SK-N-MC (cell line): ENCODE results near the gene TBC1D24.
A peak's percentile ranks its signal among the peaks of the same experiment; 100 is the strongest.

ENCODE experiments used
- DNase-seq: peaks from one replicate; pipeline ENCODE4 v3.0.0-alpha.2; 2011; ENCODE audit warnings: low read depth, low spot score
- H3K27ac ChIP-seq: fragments of 200-600 bp; sonication (generic); 2 replicates; pipeline ENCODE4 v1.5.1; 2016; ENCODE audit warnings: mixed run types
- H3K36me3 ChIP-seq: fragments of 200-600 bp; sonication (generic); 2 replicates; pipeline ENCODE4 v1.6.1; 2017; ENCODE audit warnings: antibody characterized with exemption, low read length, mixed read lengths; ENCODE audit not compliant: insufficient read depth
- H3K4me3 ChIP-seq: fragments of 200-600 bp; sonication (generic); 2 replicates; pipeline ENCODE4 v1.5.1; 2016
- H3K9ac ChIP-seq: fragments of 200-600 bp; sonication (generic); 2 replicates; pipeline ENCODE4 v1.8.0; 2017; ENCODE audit warnings: mixed run types, mixed read lengths; ENCODE audit not compliant: insufficient read length
- H3K9me3 ChIP-seq: fragments of 200-600 bp; sonication (generic); 2 replicates; pipeline ENCODE4 v1.6.1; 2017; ENCODE audit warnings: low read depth, mild to moderate bottlenecking, antibody characterized with exemption, low read length, moderate library complexity, mixed read lengths
- EZH2 ChIP-seq: fragments of 200-600 bp; sonication (generic); IDR thresholded peaks from one replicate; pipeline ENCODE4 v1.6.1; 2017; ENCODE audit warnings: antibody characterized with exemption
- FOXP2 ChIP-seq: optimal IDR thresholded peaks from 2 replicates; pipeline ENCODE3; 2011; ENCODE audit warnings: mild to moderate bottlenecking, moderate library complexity; ENCODE audit not compliant: insufficient read depth; ENCODE audit errors: extremely low read length, control extremely low read depth
- POLR2AphosphoS5 ChIP-seq: IDR thresholded peaks from 2 replicates; pipeline ENCODE4 v1.6.1; 2012; ENCODE audit warnings: mild to moderate bottlenecking, low read depth, low read length, borderline replicate concordance

Gene TBC1D24

DNA sequence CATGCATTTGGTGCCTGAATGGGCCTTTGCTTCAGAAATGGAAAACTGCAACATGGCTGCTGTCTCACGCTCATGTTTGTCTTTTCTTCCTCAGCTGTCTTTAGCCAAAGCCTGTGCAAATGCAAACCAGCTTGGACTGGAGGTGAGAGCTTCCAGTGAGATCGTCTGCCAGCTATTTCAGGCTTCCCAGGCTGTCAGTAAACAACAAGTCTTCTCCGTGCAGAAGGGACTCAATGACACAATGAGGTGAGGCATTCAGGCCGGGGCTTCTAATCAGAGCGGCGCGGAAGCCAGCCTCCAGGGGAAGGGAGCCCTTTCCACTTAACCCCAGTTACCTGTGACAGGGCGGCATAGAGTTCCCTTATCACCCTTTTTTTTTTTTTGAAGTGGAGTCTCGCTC is 31.4 kb upstream of the TBC1D24 start:
- Histone ChIP-seq H3K9ac (no peak overlapping the region), H3K9me3 (no peaks in the 10 kb centered on the region), H3K4me3 (no peak overlapping the region), H3K36me3 (peaks cover 69% of the 10 kb centered on the region), H3K27ac (no peak overlapping the region)
- no peak for DNase-seq
- TF ChIP-seq POLR2AphosphoS5 (no peak), FOXP2 (no peak), EZH2 (no peak)

DNA sequence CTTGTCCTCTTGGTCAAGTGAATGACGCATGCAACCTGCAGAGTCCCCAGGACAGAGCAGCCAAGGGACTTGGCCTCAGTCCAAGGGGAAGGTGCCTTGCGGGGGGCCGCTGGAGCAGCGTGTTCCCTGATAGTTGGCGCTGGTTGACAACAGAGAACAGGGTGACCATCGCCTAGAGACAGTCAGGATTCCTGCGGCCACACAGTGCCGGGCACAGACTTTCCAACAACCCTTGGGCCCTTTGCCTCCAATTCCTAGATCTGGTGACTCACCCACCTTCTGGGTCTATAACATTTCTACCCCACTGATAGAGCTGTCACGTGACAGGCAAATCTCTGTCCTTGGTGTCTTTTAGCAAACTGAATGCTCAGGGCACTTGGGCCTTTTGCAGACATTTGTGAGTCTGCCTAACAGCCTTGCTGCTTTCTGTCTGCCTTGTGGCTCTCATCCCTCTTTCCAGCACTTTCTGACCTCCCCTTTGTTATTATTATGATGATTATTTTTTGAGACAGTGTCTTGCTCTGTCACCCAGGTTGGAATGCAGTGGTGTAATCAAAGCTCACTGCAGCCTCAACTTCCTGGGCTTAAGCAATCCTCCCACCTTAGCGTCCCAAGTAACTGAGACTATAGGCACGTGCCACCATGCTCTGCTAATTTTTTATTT is 26.9 kb upstream of the TBC1D24 start:
- no peak for TF ChIP-seq POLR2AphosphoS5
- no peak for TF ChIP-seq FOXP2
- TF ChIP-seq EZH2: no peak
- Histone ChIP-seq H3K27ac (no peak overlapping the region), H3K9ac (no peak overlapping the region), H3K36me3 (peaks cover 87% of the 10 kb centered on the region), H3K9me3 (no peaks in the 10 kb centered on the region), H3K4me3 (no peak overlapping the region)
- DNase-seq: no peak

DNA sequence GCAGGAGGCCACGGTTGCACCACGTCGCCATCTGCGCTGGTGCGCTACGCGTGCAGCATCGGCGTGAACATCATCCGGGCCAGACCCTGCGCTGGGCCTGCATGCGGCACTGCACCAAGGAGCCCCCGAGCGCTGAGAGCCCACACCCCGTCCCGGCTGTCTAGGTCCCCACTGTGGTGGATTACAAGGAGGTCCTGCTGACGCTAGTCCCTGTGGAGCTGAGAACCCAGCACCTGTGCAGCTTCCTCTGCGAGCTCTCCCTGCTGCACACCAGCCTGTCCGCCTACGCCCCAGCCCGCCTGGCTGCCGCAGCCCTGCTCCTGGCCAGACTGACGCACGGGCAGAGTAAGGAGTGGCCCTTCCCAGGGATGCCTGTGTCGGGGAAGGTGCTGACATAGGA is 25.8 kb upstream of the TBC1D24 start:
- Histone ChIP-seq H3K4me3 (no peak overlapping the region), H3K36me3 (peaks cover 91% of the 10 kb centered on the region), H3K9ac (no peak overlapping the region), H3K27ac (no peak overlapping the region), H3K9me3 (no peaks in the 10 kb centered on the region)
- no peak for DNase-seq
- TF ChIP-seq POLR2AphosphoS5: no peak

DNA sequence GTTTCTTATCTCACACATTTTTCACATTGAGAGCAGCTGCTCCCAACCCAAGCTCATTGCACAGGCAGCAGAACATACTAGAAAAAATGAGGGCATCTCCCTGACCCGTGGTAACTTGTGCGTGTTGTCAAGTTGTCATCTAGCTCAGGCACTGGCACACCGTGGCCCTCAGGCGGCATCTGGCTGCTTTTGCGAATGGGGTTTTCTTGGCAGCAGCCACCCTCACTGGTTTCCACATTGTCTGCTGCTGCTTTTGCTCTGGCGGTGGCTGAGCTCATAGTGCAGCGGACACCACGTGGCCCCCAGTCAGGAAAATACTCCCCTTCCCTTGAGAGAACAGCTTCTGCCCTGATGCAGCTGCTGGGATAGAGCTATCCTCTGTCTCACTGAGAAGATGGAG is 24.4 kb upstream of the TBC1D24 start:
- DNase-seq: no peak
- H3K27ac ChIP-seq: no peak overlapping the region
- TF ChIP-seq POLR2AphosphoS5 (no peak), EZH2 (no peak), FOXP2 (no peak)
- no peak overlapping the region for H3K9ac ChIP-seq
- H3K4me3 ChIP-seq: no peak overlapping the region
- no peaks in the 10 kb centered on the region for H3K9me3 ChIP-seq
- peaks cover 92% of the 10 kb centered on the region for H3K36me3 ChIP-seq

DNA sequence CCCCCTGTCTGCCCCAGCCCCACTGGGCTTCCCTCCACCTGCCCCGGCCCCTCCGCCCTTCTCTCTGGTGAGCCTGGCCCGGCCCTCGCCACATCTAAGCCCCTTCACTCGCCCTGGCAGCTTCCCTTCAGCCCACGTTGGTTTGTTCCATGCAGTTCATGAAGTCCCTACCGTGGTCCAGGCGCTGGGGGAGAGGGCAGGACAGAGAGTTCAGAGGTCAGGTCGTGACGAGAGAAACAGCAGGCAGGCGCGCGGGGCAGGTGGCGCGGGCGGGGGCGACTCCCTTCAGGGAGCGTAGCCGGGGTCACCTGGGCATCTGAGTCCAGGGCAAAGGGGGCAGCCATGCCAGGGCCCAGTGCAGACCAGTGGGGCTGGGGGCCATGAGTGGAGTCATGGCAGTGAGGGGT is 23.9 kb upstream of the TBC1D24 start:
- Histone ChIP-seq H3K27ac (no peak overlapping the region), H3K4me3 (no peak overlapping the region), H3K9ac (no peak overlapping the region), H3K9me3 (no peaks in the 10 kb centered on the region), H3K36me3 (peaks cover 92% of the 10 kb centered on the region)
- DNase-seq: no peak
- no peak for TF ChIP-seq EZH2
- TF ChIP-seq FOXP2: no peak
- no peak for TF ChIP-seq POLR2AphosphoS5

DNA sequence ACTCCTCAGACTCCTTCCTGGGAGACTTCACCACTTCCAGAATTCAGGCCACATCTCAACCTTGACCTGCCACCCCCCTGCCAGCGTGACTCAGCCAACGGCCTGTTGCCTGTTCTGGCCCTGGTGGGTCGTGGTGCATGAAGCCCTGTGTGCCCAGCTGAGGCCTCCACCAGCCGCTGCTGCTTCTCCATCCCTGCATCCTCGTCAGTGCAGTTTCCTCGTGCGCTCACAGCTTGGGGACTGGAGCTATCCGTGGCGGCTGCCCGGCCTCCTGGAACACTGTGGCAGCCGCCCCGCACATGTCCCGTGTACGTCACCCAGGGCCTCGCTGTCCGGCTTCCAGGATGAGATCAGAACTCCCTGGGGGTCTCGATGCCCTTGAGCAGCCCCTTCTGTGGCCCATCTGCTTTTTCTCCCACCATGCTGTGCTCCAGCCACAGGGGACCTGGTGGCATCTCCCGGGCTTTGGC is 23.0 kb upstream of the TBC1D24 start:
- Histone ChIP-seq H3K9ac (no peak overlapping the region), H3K36me3 (peaks cover 92% of the 10 kb centered on the region), H3K27ac (no peak overlapping the region), H3K4me3 (no peak overlapping the region), H3K9me3 (no peaks in the 10 kb centered on the region)
- DNase-seq: no peak
- TF ChIP-seq FOXP2 (no peak), EZH2 (no peak), POLR2AphosphoS5 (no peak)

DNA sequence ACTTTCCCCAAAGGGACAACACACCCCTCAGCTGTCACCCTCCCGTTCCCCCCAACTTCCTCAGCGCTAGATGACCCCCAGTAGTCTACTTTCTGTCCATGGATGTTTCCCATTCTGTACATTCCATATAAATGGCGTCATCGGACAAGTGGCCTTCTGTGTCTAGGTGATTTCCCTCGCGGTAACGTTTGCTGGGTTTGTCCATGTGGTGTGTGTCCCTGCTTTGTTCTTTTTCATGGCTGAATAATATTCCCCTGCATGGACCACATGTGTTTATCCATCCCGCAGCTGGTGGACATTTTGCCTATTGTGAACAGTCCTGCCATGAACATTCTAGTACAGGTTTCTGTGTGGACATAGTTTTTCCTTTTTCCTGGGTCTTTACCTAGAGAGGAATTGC is 22.3 kb upstream of the TBC1D24 start:
- TF ChIP-seq POLR2AphosphoS5 (no peak), EZH2 (no peak), FOXP2 (no peak)
- DNase-seq: no peak
- no peak overlapping the region for H3K27ac ChIP-seq
- no peak overlapping the region for H3K4me3 ChIP-seq
- peaks cover 87% of the 10 kb centered on the region for H3K36me3 ChIP-seq
- no peaks in the 10 kb centered on the region for H3K9me3 ChIP-seq
- H3K9ac ChIP-seq: no peak overlapping the region

DNA sequence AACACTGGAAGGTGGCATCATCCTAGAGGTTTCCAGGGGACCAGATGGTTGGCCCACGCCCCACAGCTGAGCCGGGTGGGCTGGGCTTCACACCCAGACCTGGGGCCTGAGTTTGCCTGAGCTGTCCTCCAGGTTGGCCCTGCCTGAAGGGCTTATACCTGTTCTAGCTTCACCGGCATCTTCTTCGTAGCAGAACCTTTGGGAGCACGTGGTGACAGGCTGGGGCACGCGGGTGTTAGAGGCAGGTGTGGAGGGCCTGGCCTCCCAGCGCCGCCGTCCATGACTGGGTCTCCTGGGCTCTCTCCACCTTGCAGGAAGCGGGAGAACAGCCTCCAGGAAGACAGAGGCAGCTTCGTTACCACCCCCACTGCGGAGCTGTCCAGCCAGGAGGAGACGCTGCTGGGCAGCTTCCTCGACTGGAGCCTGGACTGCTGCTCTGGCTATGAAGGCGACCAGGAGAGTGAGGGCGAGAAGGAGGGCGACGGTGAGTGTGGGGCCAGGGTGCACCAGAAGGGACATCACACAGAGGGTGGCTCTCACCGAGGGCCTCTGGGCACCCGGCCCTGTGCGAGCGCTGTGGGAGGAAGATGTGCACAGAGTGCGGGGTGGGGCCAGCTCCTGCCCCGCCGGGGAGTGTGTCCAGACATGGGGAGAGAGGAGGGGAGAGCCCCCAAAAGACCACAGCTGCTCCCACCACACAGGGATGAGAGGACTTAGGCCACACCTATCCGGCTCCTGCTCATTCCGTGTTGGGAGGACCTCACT is 19.7 kb upstream of the TBC1D24 start:
- Histone ChIP-seq H3K9me3 (no peaks in the 10 kb centered on the region), H3K36me3 (peaks cover 63% of the 10 kb centered on the region), H3K9ac (no peak overlapping the region), H3K4me3 (no peak overlapping the region), H3K27ac (no peak overlapping the region)
- TF ChIP-seq FOXP2: no peak
- 0 out of 2 replicates have a peak, but pooled peaks have one; percentile 10 for TF ChIP-seq POLR2AphosphoS5
- no peak for TF ChIP-seq EZH2
- no peak for DNase-seq
